DND-41 (cell line): ENCODE data around the gene EEA1.

Experiments
- ATAC-seq: fragments of 200-7000 bp; cut with Tn5 transposase; 3 replicates; pipeline ENCODE4 v1.9.1; 2021; ENCODE audit warnings: low read depth; ENCODE audit not compliant: insufficient read depth
- DNase-seq: peaks from one replicate; pipeline ENCODE4 v3.0.0-alpha.2; 2020
- H2AFZ ChIP-seq: 2 replicates; pipeline ENCODE4 v1.6.0; 2012; ENCODE audit warnings: low read depth, low read length
- H3K27ac ChIP-seq: 2 replicates; pipeline ENCODE4 v1.5.1; 2012; ENCODE audit warnings: low read length, inconsistent platforms
- H3K27me3 ChIP-seq: fragments of 200-600 bp; sonication (generic); 2 replicates; pipeline ENCODE4 v1.6.0; 2012; ENCODE audit warnings: low read length, mild to moderate bottlenecking, inconsistent platforms; ENCODE audit not compliant: insufficient read depth, poor library complexity
- H3K36me3 ChIP-seq: 2 replicates; pipeline ENCODE4 v1.5.1; 2012; ENCODE audit warnings: low read length, inconsistent platforms; ENCODE audit not compliant: insufficient read depth
- H3K4me1 ChIP-seq: 2 replicates; pipeline ENCODE4 v1.5.1; 2012; ENCODE audit warnings: mild to moderate bottlenecking, low read length; ENCODE audit not compliant: insufficient read depth
- H3K4me2 ChIP-seq: 2 replicates; pipeline ENCODE4 v1.6.0; 2012; ENCODE audit warnings: mild to moderate bottlenecking, moderate library complexity, low read length, inconsistent platforms; ENCODE audit not compliant: insufficient read depth
- H3K4me3 ChIP-seq, 2 experiments: fragments of 200-600 bp in 1 of 2; shearing (Covaris generic) in 1 of 2; 2 replicates each; pipeline ENCODE4 v1.5.1; 2012 to 2016; ENCODE audit warnings: inconsistent platforms in 2 of 2, low read length in 2 of 2, mild to moderate bottlenecking in 2 of 2, low read depth in 1 of 2, moderate library complexity in 1 of 2
- H3K79me2 ChIP-seq: 2 replicates; pipeline ENCODE4 v1.6.0; 2012; ENCODE audit warnings: low read length, inconsistent platforms; ENCODE audit not compliant: insufficient read depth
- H3K9ac ChIP-seq: 2 replicates; pipeline ENCODE4 v1.6.0; 2012; ENCODE audit warnings: low read depth, mild to moderate bottlenecking, inconsistent platforms, low read length, moderate library complexity
- H3K9me3 ChIP-seq: 2 replicates; pipeline ENCODE4 v1.5.1; 2012; ENCODE audit warnings: low read length, moderate library complexity, mild to moderate bottlenecking, inconsistent platforms; ENCODE audit not compliant: insufficient read depth, severe bottlenecking
- H4K20me1 ChIP-seq: 2 replicates; pipeline ENCODE4 v1.6.0; 2012; ENCODE audit warnings: low read length; ENCODE audit not compliant: insufficient read depth
- CTCF ChIP-seq: IDR thresholded peaks from 2 replicates; pipeline ENCODE4 v1.5.1; 2012; ENCODE audit warnings: borderline replicate concordance, low read length, moderate library complexity, mild to moderate bottlenecking; ENCODE audit not compliant: poor library complexity, severe bottlenecking; ENCODE audit errors: extremely low read depth
- EZH2 ChIP-seq: IDR thresholded peaks from 3 replicates; pipeline ENCODE4 v1.6.1; 2012; ENCODE audit warnings: borderline replicate concordance, low read depth, mild to moderate bottlenecking, moderate library complexity, low read length, inconsistent platforms; ENCODE audit not compliant: severe bottlenecking

The EEA1 gene

GRCh38 chr12:92938638-92939037 is 9.5 kb upstream of the EEA1 start:
- Histone ChIP-seq H3K27ac (no peak overlapping the region), H3K9ac (no peak overlapping the region), H4K20me1 (no peaks in the 10 kb centered on the region), H3K79me2 (no peaks in the 10 kb centered on the region), H3K4me1 (peaks cover 14% of the 10 kb centered on the region), H3K4me3 (no peak overlapping the region), H2AFZ (no peak overlapping the region), H3K36me3 (no peaks in the 10 kb centered on the region), H3K9me3 (no peaks in the 10 kb centered on the region), H3K4me2 (no peak overlapping the region), H3K27me3 (no peaks in the 10 kb centered on the region)
- no peak for TF ChIP-seq CTCF
- TF ChIP-seq EZH2, result no peak
- DNase-seq, result no peak
- no peak for ATAC-seq

- no peak overlapping the region for H3K27ac ChIP-seq
- peaks cover 8% of the 10 kb centered on the region for H3K4me1 ChIP-seq
- no peak overlapping the region for H3K4me3 ChIP-seq
- H2AFZ ChIP-seq, result peak overlapping the region; percentile 14; the same call in 1 of the 2 replicates
- no peak overlapping the region for H3K4me2 ChIP-seq
- H3K9ac ChIP-seq, result no peak overlapping the region
- H3K9me3 ChIP-seq, result no peaks in the 10 kb centered on the region
- TF ChIP-seq EZH2 (no peak), CTCF (no peak)
- H3K79me2 ChIP-seq, result no peaks in the 10 kb centered on the region
- H3K27me3 ChIP-seq, result no peaks in the 10 kb centered on the region
- H3K36me3 ChIP-seq, result no peaks in the 10 kb centered on the region
- H4K20me1 ChIP-seq, result no peaks in the 10 kb centered on the region
- ATAC-seq (no peak), DNase-seq (no peak)
These were observed 8.9 kb upstream of the EEA1 start for GRCh38 chr12:92938018-92938417.

- TF ChIP-seq CTCF (no peak), EZH2 (no peak)
- ATAC-seq (no peak), DNase-seq (no peak)
- 0 out of 2 replicates have a peak overlapping the region, but pooled peaks have one; percentile 15 for H2AFZ ChIP-seq
- H3K79me2 ChIP-seq, result peaks cover 6% of the 10 kb centered on the region
- no peaks in the 10 kb centered on the region for H3K9me3 ChIP-seq
- H3K9ac ChIP-seq, result no peak overlapping the region
- no peak overlapping the region for H3K4me3 ChIP-seq
- no peaks in the 10 kb centered on the region for H4K20me1 ChIP-seq
- no peak overlapping the region for H3K4me2 ChIP-seq
- peaks cover 12% of the 10 kb centered on the region for H3K4me1 ChIP-seq
- H3K27me3 ChIP-seq, result no peaks in the 10 kb centered on the region
- H3K36me3 ChIP-seq, result no peaks in the 10 kb centered on the region; the same call in 1 of the 2 replicates
- H3K27ac ChIP-seq, result no peak overlapping the region
These were observed 4.5 kb upstream of the EEA1 start for GRCh38 chr12:92933606-92934005.

- H3K4me3 ChIP-seq, result peak overlapping the region in 1 of 2 experiments; percentile 83; a peak in 1 of 4 replicates
- H3K27me3 ChIP-seq, result no peaks in the 10 kb centered on the region
- no peaks in the 10 kb centered on the region; the same call in 1 of the 2 replicates for H3K36me3 ChIP-seq
- H3K9me3 ChIP-seq, result no peaks in the 10 kb centered on the region
- peak overlapping the region; percentile 76; the same call in 1 of the 2 replicates for H3K9ac ChIP-seq
- no peak overlapping the region for H3K27ac ChIP-seq
- H2AFZ ChIP-seq, result no peak overlapping the region
- peaks cover 37% of the 10 kb centered on the region for H3K79me2 ChIP-seq
- ATAC-seq (no peak), DNase-seq (no peak)
- H3K4me1 ChIP-seq, result peaks cover 36% of the 10 kb centered on the region
- peaks cover 12% of the 10 kb centered on the region; the same call in 1 of the 2 replicates for H4K20me1 ChIP-seq
- TF ChIP-seq EZH2, result no peak
- TF ChIP-seq CTCF, result no peak
- peak overlapping the region; percentile 90; the same call in 1 of the 2 replicates for H3K4me2 ChIP-seq
These were observed 1.3 kb upstream of the EEA1 start for GRCh38 chr12:92930421-92930820.
